Activated effector memory CD4-positive, alpha-beta T cell treated with anti-CD3 and anti-CD28 coated beads, Interleukin-2, amount 50 U/mL, for 16 hours (primary cell): Measurements from ENCODE around the gene MTPN.

Experiments used
- DNase-seq: peaks from one replicate; pipeline ENCODE4 v3.0.0-alpha.2; 2020

The MTPN gene

DNA sequence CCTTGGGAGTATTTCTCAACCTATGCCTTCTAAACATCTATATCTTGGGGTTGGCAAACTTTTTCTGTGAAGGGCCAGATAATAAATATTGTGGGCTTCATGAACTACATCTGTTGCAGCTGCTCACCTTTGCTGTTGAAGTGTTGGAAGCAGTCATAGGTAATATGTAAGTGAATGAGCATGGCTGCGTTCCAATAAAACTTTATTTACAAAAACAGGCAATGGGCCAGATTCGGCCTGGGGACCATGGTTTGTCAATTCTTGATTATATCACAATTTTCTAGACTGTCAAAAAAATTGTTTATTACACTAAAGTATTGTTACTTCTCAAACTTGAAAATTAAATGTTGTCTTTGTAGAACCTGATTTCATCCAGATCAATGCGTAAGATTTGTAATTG, 54.9 kb downstream of the MTPN start:
- no peak for DNase-seq

- DNase-seq: no peak
These were observed 56.7 kb downstream of the MTPN start for GRCh38 chr7:135920478-135920877.

GRCh38 chr7:135919071-135919841, 57.9 kb downstream of the MTPN start:
- no peak for DNase-seq

GRCh38 chr7:135918134-135918533, 59.0 kb downstream of the MTPN start:
- DNase-seq: no peak

DNA sequence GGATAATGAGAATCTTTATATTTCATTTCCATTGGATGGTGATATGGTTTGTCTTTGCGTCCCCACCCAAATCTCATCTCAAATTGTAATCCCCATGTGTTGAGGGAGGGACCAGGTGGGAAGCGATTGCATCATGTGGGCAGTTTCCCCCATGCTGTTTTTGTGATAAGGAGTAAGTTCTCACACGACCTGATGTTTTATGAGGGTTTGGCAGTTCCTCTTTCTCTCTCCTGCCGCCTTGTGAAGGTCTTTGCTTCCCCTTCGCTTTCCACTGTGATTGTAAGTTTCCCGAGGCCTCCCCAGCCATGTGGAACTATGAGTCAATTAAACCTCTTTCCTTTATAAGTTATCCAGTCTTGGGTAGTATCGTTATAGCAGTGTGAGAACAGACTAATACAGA, 59.4 kb downstream of the MTPN start:
- DNase-seq: no peak

GRCh38 chr7:135914346-135914745, 62.8 kb downstream of the MTPN start:
- DNase-seq: no peak

DNA sequence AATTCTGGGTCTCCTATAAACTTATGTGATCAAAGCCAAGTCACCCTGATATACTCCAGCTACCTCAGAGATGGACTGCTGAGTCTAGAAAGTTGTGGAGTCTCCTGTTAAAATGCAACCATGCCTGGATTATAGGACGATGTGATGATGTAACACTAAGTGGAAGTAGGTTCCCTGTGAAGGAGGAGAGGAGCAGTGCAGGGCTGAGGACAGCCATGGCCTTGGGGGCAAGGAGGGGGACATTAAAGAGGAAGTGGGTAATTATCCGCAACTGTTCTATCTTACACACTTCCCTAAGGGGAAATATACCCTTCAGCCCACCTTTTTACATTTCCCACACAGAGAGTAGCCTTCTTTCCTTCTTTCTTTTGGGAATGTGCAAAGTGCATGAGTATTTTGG, 63.8 kb downstream of the MTPN start:
- no peak for DNase-seq

GRCh38 chr7:135911099-135911498, 66.1 kb downstream of the MTPN start:
- no peak for DNase-seq

- DNase-seq: no peak
These were observed 66.6 kb downstream of the MTPN start for GRCh38 chr7:135910393-135911036.

GRCh38 chr7:135905858-135906257, 71.3 kb downstream of the MTPN start:
- DNase-seq: no peak

GRCh38 chr7:135905355-135905754, 71.8 kb downstream of the MTPN start:
- DNase-seq: no peak

- no peak for DNase-seq
These were observed 72.9 kb downstream of the MTPN start for GRCh38 chr7:135904282-135904681.

- no peak for DNase-seq
These were observed 75.3 kb downstream of the MTPN start for GRCh38 chr7:135901585-135902540.

DNA sequence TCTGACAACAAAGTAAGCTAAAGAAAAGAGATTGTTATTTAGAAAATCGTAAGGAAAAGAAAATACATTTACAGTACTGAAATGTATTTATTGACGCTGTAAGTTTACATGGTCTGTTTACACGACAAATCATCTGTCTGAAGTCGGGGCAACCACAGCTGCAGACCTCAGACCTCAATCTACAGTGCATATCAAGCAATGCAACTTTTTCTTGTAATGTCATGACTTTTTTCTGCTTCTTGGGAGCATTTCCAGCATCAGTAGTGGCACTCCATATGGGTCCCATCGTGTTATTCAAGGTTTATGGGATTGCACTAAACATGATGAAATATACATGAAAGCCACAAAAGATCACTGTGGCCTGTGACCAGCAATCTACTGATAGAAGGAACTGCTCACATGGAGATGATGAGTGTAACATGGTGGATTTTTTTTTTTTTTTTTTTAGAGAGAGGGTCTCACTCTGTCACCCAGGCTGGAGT, 77.1 kb downstream of the MTPN start:
- DNase-seq: no peak

DNA sequence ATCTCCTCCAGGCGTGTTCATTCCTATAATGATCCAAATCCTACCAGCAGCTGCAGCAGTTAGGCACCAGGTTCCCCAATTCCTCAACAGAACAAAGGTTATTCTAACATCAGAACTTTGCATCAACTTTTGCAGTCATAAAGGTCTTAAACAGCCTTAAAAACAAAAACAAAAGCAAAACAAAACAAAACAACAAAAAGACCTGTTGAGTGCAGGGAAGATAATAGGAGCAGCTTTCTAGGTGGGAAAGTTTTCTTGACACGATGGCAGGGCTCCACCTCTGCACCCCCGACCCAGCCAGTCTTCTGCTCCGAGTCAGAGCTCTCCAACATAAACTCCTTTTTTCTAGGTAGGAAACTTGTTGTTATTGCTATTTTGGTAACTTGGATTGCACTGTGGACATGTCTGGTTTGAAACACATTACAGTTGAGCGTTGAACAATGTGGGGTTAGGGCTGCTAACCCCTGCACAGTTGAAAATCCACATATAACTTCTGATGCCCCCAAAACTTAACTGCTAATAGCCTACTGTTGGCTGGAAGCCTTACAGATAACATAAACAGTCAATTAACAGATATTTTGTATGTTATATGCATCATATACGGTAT, 77.6 kb downstream of the MTPN start:
- DNase-seq: no peak

GRCh38 chr7:135898226-135898625, 78.9 kb downstream of the MTPN start:
- DNase-seq: no peak

- DNase-seq: no peak
These were observed 82.3 kb downstream of the MTPN start for GRCh38 chr7:135894816-135895215.

GRCh38 chr7:135889823-135890222, 87.3 kb downstream of the MTPN start:
- no peak for DNase-seq

GRCh38 chr7:135888740-135889139, 88.4 kb downstream of the MTPN start:
- no peak for DNase-seq

DNA sequence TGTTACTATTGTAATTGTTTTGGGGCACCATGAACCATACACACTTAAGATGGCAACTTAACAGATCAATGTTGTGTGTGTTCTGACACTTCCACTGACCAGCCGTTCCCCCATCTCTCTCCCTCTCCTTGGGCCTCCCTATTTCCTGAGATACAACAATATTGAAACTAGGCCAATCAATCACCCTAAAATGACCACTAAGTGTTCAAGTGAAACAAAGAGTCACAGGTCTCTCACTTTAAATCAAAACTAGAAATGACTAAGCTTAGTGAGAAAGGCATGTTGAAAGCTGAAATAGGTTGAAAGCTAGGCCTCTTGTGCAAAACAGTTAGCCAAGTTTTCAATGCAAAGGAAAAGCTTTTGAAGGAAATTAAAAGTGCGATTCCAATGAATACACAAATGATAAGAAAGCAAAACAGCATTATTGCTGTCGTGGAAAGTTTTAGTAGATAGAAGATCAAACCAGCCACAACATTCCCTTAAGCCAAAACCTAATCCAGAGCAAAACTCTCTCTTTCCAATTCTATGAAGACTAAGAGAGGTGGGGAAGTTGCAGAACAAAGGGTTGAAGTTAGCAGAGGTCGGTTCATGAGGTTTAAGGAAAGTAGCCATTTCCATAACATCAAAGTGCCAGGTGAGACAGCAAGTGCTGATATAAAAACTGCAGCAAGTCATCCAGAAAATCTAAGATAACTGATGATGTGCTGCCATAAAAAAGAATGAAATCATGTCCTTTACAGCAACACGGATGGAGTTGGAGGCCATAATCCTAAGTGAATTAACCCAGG, 90.6 kb downstream of the MTPN start:
- DNase-seq: no peak

- no peak for DNase-seq
These were observed 92.5 kb downstream of the MTPN start for GRCh38 chr7:135884495-135885232.
